ENCODE measurements around the gene FBRSL1.

The FBRSL1 gene

GRCh38 chr12:132444957-132445883 lies 44.7 kb upstream of the FBRSL1 start:
- TF ChIP-seq CSDC2 (CRISPR knock-in tag; IDR thresholded peaks at IDR 0.05) = no peak
- no peak for TF ChIP-seq TSHZ2 (CRISPR knock-in tag; IDR thresholded peaks at IDR 0.05)
- TF ChIP-seq RARB (CRISPR knock-in tag; IDR thresholded peaks at IDR 0.05) = no peak
- no peak for TF ChIP-seq CREB5 (CRISPR knock-in tag; IDR thresholded peaks at IDR 0.05; ENCODE audit: low read depth)
- TF ChIP-seq, protein P1, sequence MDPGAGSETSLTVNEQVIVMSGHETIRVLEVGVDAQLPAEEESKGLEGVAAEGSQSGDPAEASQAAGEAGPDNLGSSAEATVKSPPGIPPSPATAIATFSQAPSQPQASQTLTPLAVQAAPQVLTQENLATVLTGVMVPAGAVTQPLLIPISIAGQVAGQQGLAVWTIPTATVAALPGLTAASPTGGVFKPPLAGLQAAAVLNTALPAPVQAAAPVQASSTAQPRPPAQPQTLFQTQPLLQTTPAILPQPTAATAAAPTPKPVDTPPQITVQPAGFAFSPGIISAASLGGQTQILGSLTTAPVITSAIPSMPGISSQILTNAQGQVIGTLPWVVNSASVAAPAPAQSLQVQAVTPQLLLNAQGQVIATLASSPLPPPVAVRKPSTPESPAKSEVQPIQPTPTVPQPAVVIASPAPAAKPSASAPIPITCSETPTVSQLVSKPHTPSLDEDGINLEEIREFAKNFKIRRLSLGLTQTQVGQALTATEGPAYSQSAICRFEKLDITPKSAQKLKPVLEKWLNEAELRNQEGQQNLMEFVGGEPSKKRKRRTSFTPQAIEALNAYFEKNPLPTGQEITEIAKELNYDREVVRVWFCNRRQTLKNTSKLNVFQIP (CRISPR knock-in tag; IDR thresholded peaks at IDR 0.05; ENCODE audit: borderline replicate concordance, low read depth) = no peak
- TF ChIP-seq ZNF565 (CRISPR knock-in tag; conservative IDR thresholded peaks at IDR 0.05; ENCODE audit: low read depth) = no peak
- no peak for TF ChIP-seq ZNF70 (CRISPR knock-in tag; IDR thresholded peaks at IDR 0.05)
- no peak for TF ChIP-seq TOX (CRISPR knock-in tag; IDR thresholded peaks at IDR 0.05; ENCODE audit: borderline replicate concordance)
- TF ChIP-seq TCF4 (CRISPR knock-in tag; IDR thresholded peaks at IDR 0.05; ENCODE audit: borderline replicate concordance) = no peak
- TF ChIP-seq ZFP30 (CRISPR knock-in tag; IDR thresholded peaks at IDR 0.05) = no peak
- no peak for ATAC-seq

GRCh38 chr12:132445884-132446632 lies 43.9 kb upstream of the FBRSL1 start:
- no peak for ATAC-seq
- no peak for TF ChIP-seq ZFP3 (CRISPR knock-in tag; IDR thresholded peaks at IDR 0.05)

GRCh38 chr12:132446633-132447326 lies 43.2 kb upstream of the FBRSL1 start:
- ATAC-seq = no peak
- TF ChIP-seq ESRRG (CRISPR knock-in tag; IDR thresholded peaks at IDR 0.05) = no peak
- TF ChIP-seq SNAI2 (CRISPR knock-in tag; IDR thresholded peaks at IDR 0.05) = no peak
- TF ChIP-seq ISL1 (CRISPR knock-in tag; IDR thresholded peaks at IDR 0.05) = no peak
- TF ChIP-seq PATZ1 (CRISPR knock-in tag; IDR thresholded peaks at IDR 0.05; ENCODE audit: borderline replicate concordance) = no peak

- ATAC-seq = no peak
- no peak for TF ChIP-seq ZNF8 (CRISPR knock-in tag; IDR thresholded peaks at IDR 0.05)
- TF ChIP-seq ISL1 (CRISPR knock-in tag; IDR thresholded peaks at IDR 0.05) = no peak
- TF ChIP-seq ZFP30 (CRISPR knock-in tag; IDR thresholded peaks at IDR 0.05) = no peak
- TF ChIP-seq RARB (CRISPR knock-in tag; IDR thresholded peaks at IDR 0.05) = no peak
- TF ChIP-seq ARNTL (CRISPR knock-in tag; IDR thresholded peaks at IDR 0.05; ENCODE audit: borderline replicate concordance, low read depth) = no peak
- no peak for TF ChIP-seq TOX (CRISPR knock-in tag; IDR thresholded peaks at IDR 0.05; ENCODE audit: borderline replicate concordance)
- no peak for TF ChIP-seq SNAI2 (CRISPR knock-in tag; IDR thresholded peaks at IDR 0.05)
- no peak for TF ChIP-seq ZC3H10 (CRISPR knock-in tag; IDR thresholded peaks at IDR 0.05)
- TF ChIP-seq ZFP3 (CRISPR knock-in tag; IDR thresholded peaks at IDR 0.05) = no peak
Measured at GRCh38 chr12:132447327-132447720, 42.6 kb upstream of the FBRSL1 start.
